H9 (cell line): ENCODE measurements around the gene CASP5. TPM values are rescaled to one million over a fixed set of nuclear protein-coding genes. Genes with fewer than 3 reads are reported as not detected.

ENCODE experiments used
- DNase-seq: peaks from one replicate; pipeline ENCODE4 v3.0.0-alpha.2; 2017
- H2AFZ ChIP-seq: one replicate; pipeline ENCODE4 v1.6.1; 2013; ENCODE audit warnings: mild to moderate bottlenecking, low read length, control low read depth, moderate library complexity
- H2AK5ac ChIP-seq: 2 replicates; pipeline ENCODE4 v1.6.1; 2013; ENCODE audit warnings: low read length, control low read depth, mixed read lengths; ENCODE audit not compliant: insufficient read length
- H2BK120ac ChIP-seq: one replicate; pipeline ENCODE4 v1.6.1; 2013; ENCODE audit warnings: low read depth, mild to moderate bottlenecking, low read length, control low read depth, inconsistent platforms; ENCODE audit not compliant: poor library complexity, severe bottlenecking
- H2BK12ac ChIP-seq: 2 replicates; pipeline ENCODE4 v1.6.1; 2013; ENCODE audit warnings: low read length, control low read depth, mixed read lengths, low read depth; ENCODE audit not compliant: insufficient read length
- H2BK15ac ChIP-seq: 2 replicates; pipeline ENCODE4 v1.6.1; 2013; ENCODE audit warnings: low read depth, low read length, control low read depth
- H2BK20ac ChIP-seq: one replicate; pipeline ENCODE4 v1.6.1; 2013; ENCODE audit warnings: low read depth, mild to moderate bottlenecking, low read length, control low read depth, inconsistent platforms; ENCODE audit not compliant: poor library complexity, severe bottlenecking
- H2BK5ac ChIP-seq: 2 replicates; pipeline ENCODE4 v1.6.1; 2013; ENCODE audit warnings: low read length, control low read depth, mixed read lengths; ENCODE audit not compliant: insufficient read length
- H3K14ac ChIP-seq: 2 replicates; pipeline ENCODE4 v1.6.1; 2013; ENCODE audit warnings: low read length, control low read depth; ENCODE audit not compliant: insufficient read depth
- H3K18ac ChIP-seq: 2 replicates; pipeline ENCODE4 v1.6.1; 2013; ENCODE audit warnings: low read depth, mild to moderate bottlenecking, mixed read lengths, low read length, control low read depth; ENCODE audit not compliant: insufficient read length
- H3K23ac ChIP-seq: 2 replicates; pipeline ENCODE4 v1.6.1; 2013; ENCODE audit warnings: low read length, control low read depth, mixed read lengths, low read depth; ENCODE audit not compliant: insufficient read length
- H3K23me2 ChIP-seq: 2 replicates; pipeline ENCODE4 v1.6.1; 2013; ENCODE audit warnings: low read depth, mild to moderate bottlenecking, mixed read lengths, low read length, control low read depth; ENCODE audit not compliant: insufficient read length, poor library complexity, severe bottlenecking
- H3K27ac ChIP-seq: 2 replicates; pipeline ENCODE4 v1.5.1; 2013; ENCODE audit warnings: low read length, control low read depth, mixed read lengths, low read depth; ENCODE audit not compliant: insufficient read length
- H3K27me3 ChIP-seq: 2 replicates; pipeline ENCODE4 v1.6.1; 2013; ENCODE audit warnings: low read length, control low read depth, inconsistent platforms; ENCODE audit not compliant: insufficient read depth
- H3K4ac ChIP-seq: 2 replicates; pipeline ENCODE4 v1.6.1; 2013; ENCODE audit warnings: low read depth, mild to moderate bottlenecking, control low read depth, inconsistent platforms, low read length, moderate library complexity
- H3K4me1 ChIP-seq: 2 replicates; pipeline ENCODE4 v1.6.1; 2013; ENCODE audit warnings: low read length, control low read depth, inconsistent platforms; ENCODE audit not compliant: insufficient read depth
- H3K4me2 ChIP-seq: 2 replicates; pipeline ENCODE4 v1.6.1; 2013; ENCODE audit warnings: low read length, control low read depth, mixed read lengths; ENCODE audit not compliant: insufficient read length, insufficient read depth
- H3K56ac ChIP-seq: 2 replicates; pipeline ENCODE4 v1.6.1; 2013; ENCODE audit warnings: low read depth, mild to moderate bottlenecking, mixed read lengths, low read length, control low read depth; ENCODE audit not compliant: insufficient read length
- H3K79me1 ChIP-seq: 2 replicates; pipeline ENCODE4 v1.6.1; 2013; ENCODE audit warnings: low read depth, mild to moderate bottlenecking, moderate library complexity, low read length, control low read depth, inconsistent platforms; ENCODE audit not compliant: insufficient read depth, poor library complexity, severe bottlenecking
- H3K79me2 ChIP-seq: 2 replicates; pipeline ENCODE4 v1.6.1; 2013; ENCODE audit warnings: low read length, control low read depth, inconsistent platforms; ENCODE audit not compliant: insufficient read depth
- H3K9ac ChIP-seq: 2 replicates; pipeline ENCODE4 v1.6.1; 2013; ENCODE audit warnings: low read length, control low read depth, mixed read lengths; ENCODE audit not compliant: insufficient read length; ENCODE audit errors: extremely low read depth
- H3K9me3 ChIP-seq: one replicate; pipeline ENCODE4 v1.6.1; 2013; ENCODE audit warnings: low read depth, low read length, inconsistent platforms; ENCODE audit not compliant: control insufficient read depth
- H3T11ph ChIP-seq: one replicate; pipeline ENCODE4 v1.6.1; 2013; ENCODE audit warnings: mild to moderate bottlenecking, low read length, control low read depth, inconsistent platforms
- H4K20me1 ChIP-seq: one replicate; pipeline ENCODE4 v1.6.1; 2013; ENCODE audit not compliant: control insufficient read depth, insufficient read length, insufficient read depth
- H4K5ac ChIP-seq: 2 replicates; pipeline ENCODE4 v1.6.1; 2013; ENCODE audit warnings: low read depth, mild to moderate bottlenecking, mixed read lengths, low read length, control low read depth; ENCODE audit not compliant: insufficient read length
- H4K8ac ChIP-seq: replicated peaks from 2 replicates; pipeline ENCODE4 v1.6.1; 2013; ENCODE audit warnings: low read length, control low read depth, mixed read lengths, low read depth; ENCODE audit not compliant: insufficient read length
- H4K91ac ChIP-seq: 2 replicates; pipeline ENCODE4 v1.6.1; 2013; ENCODE audit warnings: low read depth, mild to moderate bottlenecking, moderate library complexity, mixed read lengths, low read length, control low read depth; ENCODE audit not compliant: insufficient read length
- H3K27ac Mint-ChIP-seq, 3 experiments: 2 replicates in 2 of 3; 3 replicates in 1 of 3; pipeline ENCODE4 v1.8.0; 2020 to 2021; ENCODE audit warnings: mixed read lengths in 3 of 3, mild to moderate bottlenecking in 1 of 3, moderate library complexity in 1 of 3
- H3K27me3 Mint-ChIP-seq: 2 replicates; pipeline ENCODE4 v1.8.0; 2021; ENCODE audit warnings: low read depth, mild to moderate bottlenecking, moderate library complexity, mixed read lengths
- H3K36me3 Mint-ChIP-seq, 3 experiments: 2 replicates in 2 of 3; 3 replicates in 1 of 3; pipeline ENCODE4 v1.8.0; 2020 to 2021; ENCODE audit warnings: low read depth in 3 of 3, mixed read lengths in 3 of 3; ENCODE audit not compliant: insufficient read depth in 1 of 3
- H3K4me1 Mint-ChIP-seq, 2 experiments: 2 replicates each; pipeline ENCODE4 v1.8.0; 2020; ENCODE audit warnings: mixed read lengths in 2 of 2
- H3K4me3 Mint-ChIP-seq, 2 experiments: 2 replicates in 1 of 2; 3 replicates in 1 of 2; pipeline ENCODE4 v1.8.0; 2020 to 2021; ENCODE audit warnings: mild to moderate bottlenecking in 2 of 2, mixed read lengths in 2 of 2, moderate library complexity in 1 of 2
- H3K9me3 Mint-ChIP-seq, 2 experiments: 2 replicates in 1 of 2; 3 replicates in 1 of 2; pipeline ENCODE4 v1.8.0; 2020; ENCODE audit warnings: mild to moderate bottlenecking in 2 of 2, mixed read lengths in 2 of 2, moderate library complexity in 1 of 2
- whole genome bisulfite sequencing: extraction: QIAGEN DNeasy Blood & Tissue Kit; methylation state at CpG from one replicate; pipeline ENCODE4 v1.1.7; 2013; ENCODE audit warnings: missing lambda C conversion rate, low lambda C conversion rate, mixed read lengths; ENCODE audit not compliant: insufficient read length; ENCODE audit errors: extremely low coverage; 5-methylcytosine and 5-hydroxymethylcytosine counted together
- total RNA-seq: library from RNA; stranded (reverse); gene quantifications from 2 replicates; pipeline ENCODE4 v1.2.1, GENCODE V29; 2021
- TF ChIP-seq, protein P1 (sequence below): fragments of 200-600 bp; sonication (generic); conservative IDR thresholded peaks from 3 replicates; pipeline ENCODE4 v1.8.0; 2021; ENCODE audit warnings: antibody characterized with exemption, mild to moderate bottlenecking

The CASP5 gene
- total RNA-seq, 1 experiment from 2014 or later: not detected

- Histone ChIP-seq H2BK15ac (no peak overlapping the region), H3K79me2 (no peaks in the 10 kb centered on the region), H3K14ac (no peak overlapping the region), H3K4me1 (no peaks in the 10 kb centered on the region), H3K4ac (no peak overlapping the region), H2AFZ (no peak overlapping the region), H3K18ac (no peak overlapping the region), H2BK20ac (no peak overlapping the region), H4K20me1 (no peaks in the 10 kb centered on the region), H3K56ac (no peak overlapping the region), H3K23me2 (no peaks in the 10 kb centered on the region), H3K27ac (no peak overlapping the region), H4K5ac (no peak overlapping the region), H3K27me3 (no peaks in the 10 kb centered on the region), H3K9ac (no peak overlapping the region), H2AK5ac (no peak overlapping the region), H3K4me2 (no peak overlapping the region), H4K91ac (no peak overlapping the region), H4K8ac (no peak overlapping the region), H3K79me1 (no peaks in the 10 kb centered on the region), H3T11ph (no peak overlapping the region), H3K23ac (no peak overlapping the region), H3K9me3 (no peaks in the 10 kb centered on the region), H2BK12ac (no peak overlapping the region), H2BK5ac (no peak overlapping the region), H2BK120ac (no peak overlapping the region)
- Mint-ChIP-seq H3K27ac (no peak overlapping the region), H3K4me3 (no peak overlapping the region), H3K27me3 (no peaks in the 10 kb centered on the region), H3K36me3 (peaks cover 0 to 3% (median 0%) of the 10 kb centered on the region in 3 experiments; a peak in 2 of 7 replicates), H3K9me3 (no peaks in the 10 kb centered on the region), H3K4me1 (no peaks in the 10 kb centered on the region)
- no peak for DNase-seq
- no CpG with 5 or more reads among the region's 2 CpGs for WGBS
- TF ChIP-seq, protein P1, sequence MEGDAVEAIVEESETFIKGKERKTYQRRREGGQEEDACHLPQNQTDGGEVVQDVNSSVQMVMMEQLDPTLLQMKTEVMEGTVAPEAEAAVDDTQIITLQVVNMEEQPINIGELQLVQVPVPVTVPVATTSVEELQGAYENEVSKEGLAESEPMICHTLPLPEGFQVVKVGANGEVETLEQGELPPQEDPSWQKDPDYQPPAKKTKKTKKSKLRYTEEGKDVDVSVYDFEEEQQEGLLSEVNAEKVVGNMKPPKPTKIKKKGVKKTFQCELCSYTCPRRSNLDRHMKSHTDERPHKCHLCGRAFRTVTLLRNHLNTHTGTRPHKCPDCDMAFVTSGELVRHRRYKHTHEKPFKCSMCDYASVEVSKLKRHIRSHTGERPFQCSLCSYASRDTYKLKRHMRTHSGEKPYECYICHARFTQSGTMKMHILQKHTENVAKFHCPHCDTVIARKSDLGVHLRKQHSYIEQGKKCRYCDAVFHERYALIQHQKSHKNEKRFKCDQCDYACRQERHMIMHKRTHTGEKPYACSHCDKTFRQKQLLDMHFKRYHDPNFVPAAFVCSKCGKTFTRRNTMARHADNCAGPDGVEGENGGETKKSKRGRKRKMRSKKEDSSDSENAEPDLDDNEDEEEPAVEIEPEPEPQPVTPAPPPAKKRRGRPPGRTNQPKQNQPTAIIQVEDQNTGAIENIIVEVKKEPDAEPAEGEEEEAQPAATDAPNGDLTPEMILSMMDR: no peak
Observed at GRCh38 chr11:105032495-105032894, 9.5 kb upstream of the CASP5 start.
